Endothelial cell of hepatic sinusoid (primary cell): ENCODE data around the gene KLF8.

Source experiments
- in situ Hi-C: cut with HindIII; loops from 2 replicates; pipeline ENCODE4 v1.10.0; 2017; ENCODE audit warnings: low sequenced_read_pairs

KLF8 gene

GRCh38 chrX:56308726-56309125 lies 76.6 kb downstream of the KLF8 start:
- in situ Hi-C loops, result no loop called here

GRCh38 chrX:56309881-56310280 lies 77.7 kb downstream of the KLF8 start:
- in situ Hi-C loops, result no loop called here

GRCh38 chrX:56310581-56310980 lies 78.4 kb downstream of the KLF8 start:
- in situ Hi-C loops, result no loop called here

- in situ Hi-C loops, result no loop called here
Measured at GRCh38 chrX:56313308-56313707, 81.2 kb downstream of the KLF8 start.

- in situ Hi-C loops, result no loop called here
Measured at GRCh38 chrX:56314334-56314733, 82.2 kb downstream of the KLF8 start.

GRCh38 chrX:56318076-56318475 lies 85.9 kb downstream of the KLF8 start:
- in situ Hi-C loops, result no loop called here

- in situ Hi-C loops, result no loop called here
Measured at GRCh38 chrX:56319165-56319564, 87.0 kb downstream of the KLF8 start.
